ENCODE results near the gene SNAI3.

DNA sequence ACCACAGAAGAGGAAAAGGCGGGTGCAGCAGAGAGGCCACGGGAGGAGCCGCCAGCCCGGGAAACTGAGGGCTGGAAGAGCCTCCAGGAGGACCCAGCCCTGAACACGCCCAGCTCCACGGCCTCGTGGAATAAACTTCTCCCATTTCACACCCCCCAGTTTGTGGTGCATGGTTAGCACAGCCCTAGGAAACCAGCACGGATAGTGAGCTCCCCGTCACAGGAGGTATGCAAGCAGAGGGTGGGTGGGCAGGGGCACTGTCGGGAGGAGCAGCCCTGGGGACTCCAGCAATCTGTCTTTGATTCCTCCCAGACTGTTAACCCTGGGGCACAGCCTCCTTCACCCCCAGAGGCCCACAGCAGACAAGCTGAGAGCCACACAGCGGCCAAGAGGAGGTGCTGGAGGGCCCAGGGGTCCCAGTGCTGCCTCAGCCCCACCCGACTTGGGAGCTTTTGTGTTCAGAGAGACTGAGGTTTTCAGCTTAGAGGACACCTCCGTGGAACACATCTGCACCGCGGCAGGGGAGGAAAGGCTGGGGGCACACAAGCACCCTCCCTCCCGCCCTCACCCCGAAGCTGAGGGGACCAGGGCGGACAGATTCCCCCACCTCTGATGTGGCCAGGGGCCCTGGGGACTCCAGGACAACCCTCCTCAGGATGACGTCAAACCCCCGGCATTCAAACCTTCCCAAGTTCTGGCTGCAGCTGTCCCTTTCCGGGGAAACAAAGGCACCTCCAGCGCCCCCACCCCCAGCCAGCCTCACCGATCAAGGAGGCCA, 49.6 kb downstream of the SNAI3 start:
- TF ChIP-seq, protein P1, sequence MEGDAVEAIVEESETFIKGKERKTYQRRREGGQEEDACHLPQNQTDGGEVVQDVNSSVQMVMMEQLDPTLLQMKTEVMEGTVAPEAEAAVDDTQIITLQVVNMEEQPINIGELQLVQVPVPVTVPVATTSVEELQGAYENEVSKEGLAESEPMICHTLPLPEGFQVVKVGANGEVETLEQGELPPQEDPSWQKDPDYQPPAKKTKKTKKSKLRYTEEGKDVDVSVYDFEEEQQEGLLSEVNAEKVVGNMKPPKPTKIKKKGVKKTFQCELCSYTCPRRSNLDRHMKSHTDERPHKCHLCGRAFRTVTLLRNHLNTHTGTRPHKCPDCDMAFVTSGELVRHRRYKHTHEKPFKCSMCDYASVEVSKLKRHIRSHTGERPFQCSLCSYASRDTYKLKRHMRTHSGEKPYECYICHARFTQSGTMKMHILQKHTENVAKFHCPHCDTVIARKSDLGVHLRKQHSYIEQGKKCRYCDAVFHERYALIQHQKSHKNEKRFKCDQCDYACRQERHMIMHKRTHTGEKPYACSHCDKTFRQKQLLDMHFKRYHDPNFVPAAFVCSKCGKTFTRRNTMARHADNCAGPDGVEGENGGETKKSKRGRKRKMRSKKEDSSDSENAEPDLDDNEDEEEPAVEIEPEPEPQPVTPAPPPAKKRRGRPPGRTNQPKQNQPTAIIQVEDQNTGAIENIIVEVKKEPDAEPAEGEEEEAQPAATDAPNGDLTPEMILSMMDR (IDR thresholded peaks at IDR 0.05) = no peak
- TF ChIP-seq POLR2A (IDR thresholded peaks at IDR 0.05) = no peak

Measured in uterus (tissue), 2 donors.